K562 (cell line): ENCODE measurements around the gene RINL. TPM values are rescaled to one million over a fixed set of nuclear protein-coding genes. Genes with fewer than 3 reads are reported as not detected.
A peak's percentile ranks its signal among the peaks of the same experiment; 100 is the strongest.

Experiments
- CBX8 ChIP-seq: fragments of 200-600 bp; sonication (generic); IDR thresholded peaks from 2 replicates; pipeline ENCODE4 v1.6.1; 2012; ENCODE audit warnings: borderline replicate concordance, mixed run types, low read depth, mild to moderate bottlenecking, moderate library complexity, mixed read lengths, low read length, control low read depth, inconsistent platforms; ENCODE audit not compliant: poor library complexity, severe bottlenecking; ENCODE audit errors: extremely low read depth
- CHD2 ChIP-seq: IDR thresholded peaks from 2 replicates; pipeline ENCODE4 v1.6.1; 2011; ENCODE audit warnings: low read depth, low read length
- CREB3 ChIP-seq: fragments of 450-650 bp; conservative IDR thresholded peaks from 2 replicates; pipeline ENCODE4 v1.6.1; 2016; ENCODE audit warnings: missing genetic modification characterization, low read depth, mild to moderate bottlenecking, missing compliant biosample characterization, moderate library complexity
- CTCFL ChIP-seq: IDR thresholded peaks from 2 replicates; pipeline ENCODE4 v1.6.1; 2011; ENCODE audit warnings: borderline replicate concordance, low read depth, mild to moderate bottlenecking, moderate library complexity, low read length; ENCODE audit not compliant: insufficient read depth, poor library complexity, severe bottlenecking
- ETV1 ChIP-seq: fragments of 450-650 bp; conservative IDR thresholded peaks from 2 replicates; pipeline ENCODE4 v1.6.1; 2016; ENCODE audit warnings: missing genetic modification characterization, control low read depth, low read depth, missing compliant biosample characterization
- GATA2 ChIP-seq: sonication (generic); formaldehyde crosslinking; IDR thresholded peaks from 2 replicates; pipeline ENCODE4 v1.4.0; 2020; ENCODE audit warnings: mild to moderate bottlenecking, missing genetic modification reagents
- NBN ChIP-seq: fragments of 450-650 bp; IDR thresholded peaks from 2 replicates; pipeline ENCODE4 v1.6.1; 2016; ENCODE audit warnings: low read depth, mild to moderate bottlenecking
- NELFE ChIP-seq: IDR thresholded peaks from 2 replicates; pipeline ENCODE4 v1.6.1; 2011; ENCODE audit warnings: mild to moderate bottlenecking; ENCODE audit not compliant: insufficient read depth, insufficient read length
- PML ChIP-seq: IDR thresholded peaks from 2 replicates; pipeline ENCODE4 v1.6.1; 2012; ENCODE audit warnings: low read length, inconsistent platforms
- PRMT5 ChIP-seq: sonication (generic); formaldehyde crosslinking; IDR thresholded peaks from 2 replicates; pipeline ENCODE4 v1.5.0; 2020; ENCODE audit warnings: missing genetic modification reagents
- PYGO2 ChIP-seq: fragments of 450-650 bp; IDR thresholded peaks from 2 replicates; pipeline ENCODE4 v1.6.1; 2016; ENCODE audit warnings: mild to moderate bottlenecking, missing genetic modification characterization, moderate library complexity, missing compliant biosample characterization
- SP1 ChIP-seq: sonication (generic); formaldehyde crosslinking; IDR thresholded peaks from 2 replicates; pipeline ENCODE4 v1.8.1; 2022; ENCODE audit warnings: mild to moderate bottlenecking, missing genetic modification reagents
- TAF15 ChIP-seq: fragments of 200-400 bp; formaldehyde crosslinking; IDR thresholded peaks from 2 replicates; pipeline ENCODE4 v1.6.1; 2017; ENCODE audit warnings: mild to moderate bottlenecking, low read depth, low read length, moderate library complexity
- TFAM ChIP-seq: fragments of 250-450 bp; sonication (Bioruptor Pico); conservative IDR thresholded peaks from 2 replicates; pipeline ENCODE4 v1.5.0; 2021; ENCODE audit warnings: mild to moderate bottlenecking, moderate library complexity
- ZNF282 ChIP-seq: sonication (generic); formaldehyde crosslinking; IDR thresholded peaks from 2 replicates; pipeline ENCODE4 v1.8.1; 2023; ENCODE audit warnings: missing genetic modification reagents
- ZNF347 ChIP-seq: fragments of 450-650 bp; formaldehyde crosslinking; IDR thresholded peaks from 2 replicates; pipeline ENCODE4 v1.4.0; 2020; ENCODE audit warnings: low read depth, mild to moderate bottlenecking, moderate library complexity
- ZNF592 ChIP-seq: fragments of 450-650 bp; IDR thresholded peaks from 2 replicates; pipeline ENCODE4 v1.6.1; 2017; ENCODE audit warnings: antibody characterized with exemption, mild to moderate bottlenecking
- ZNF639 ChIP-seq, 2 experiments: fragments of 200-800 bp in 1 of 2; sonication (Bioruptor generic) in 1 of 2; sonication (generic) in 1 of 2; formaldehyde crosslinking in 1 of 2; IDR thresholded peaks in 1 of 2; conservative IDR thresholded peaks in 1 of 2; 2 replicates each; pipeline versions ENCODE4 v1.5.0 to v1.6.1; 2016 to 2020; ENCODE audit warnings: missing compliant biosample characterization in 1 of 2, missing genetic modification characterization in 1 of 2, missing genetic modification reagents in 1 of 2
- polyA plus RNA-seq, 8 experiments: library from polyadenylated mRNA; depleted of rRNA in 4 of 8; stranded (reverse) in 5 of 8; unstranded in 3 of 8; fragments of >200 nt; fragmentation: Nextera tagmentation in 2 of 8; fragmentation: Illumina TruSeq in 1 of 8; extraction: Ambion mirVana in 2 of 8; extraction: Trizol in 1 of 8; gene quantifications; 2 replicates each; pipeline versions ENCODE4 v1.2.1 to v1.2.3, GENCODE V29; 2011 to 2014; ENCODE audit warnings: inconsistent platforms in 1 of 8, missing spikeins in 1 of 8
- total RNA-seq, 7 experiments: library from RNA; depleted of rRNA in 6 of 7; stranded (reverse); fragments of >200 nt in 6 of 7; fragmentation: Illumina TruSeq in 2 of 7; extraction: Trizol in 2 of 7; gene quantifications; 2 replicates each; pipeline versions ENCODE4 v1.2.1 to v1.2.3, GENCODE V29; 2011 to 2021; ENCODE audit warnings: low replicate concordance in 1 of 7

Gene RINL
- total and polyA plus RNA-seq, 9 of the 15 experiments (the other 6 are each of a cell fraction or from before 2014, with no cell fraction given), result 0.82 to 10.9 (median 4.9) TPM

- TF ChIP-seq CTCFL (no peak), ETV1 (tag) (peak; percentile 87), CBX8 (no peak), ZNF592 (peak; percentile 39; the same call in 1 of the 2 replicates), ZNF282 (CRISPR knock-in tag) (no peak), CHD2 (no peak), PRMT5 (CRISPR knock-in tag) (no peak), PYGO2 (tag) (no peak), TAF15 (no peak), NELFE (no peak), ZNF639 (CRISPR knock-in tag; conservative IDR thresholded peaks at IDR 0.05 in 1 of 2, IDR thresholded peaks at IDR 0.05 in 1 of 2) (no peak), ZNF347 (CRISPR knock-in tag) (no peak), TFAM (CRISPR knock-in tag) (no peak), GATA2 (CRISPR knock-in tag) (peak; percentile 65; the same call in 1 of the 2 replicates), PML (peak; percentile 38; the same call in 1 of the 2 replicates), NBN (no peak), CREB3 (tag) (no peak), SP1 (no peak)
Observed at GRCh38 chr19:38819231-38819920, 58.7 kb downstream of the RINL start (continued).
